H9 (cell line): ENCODE measurements around the gene CDYL2. TPM values are rescaled to one million over a fixed set of nuclear protein-coding genes. Genes with fewer than 3 reads are reported as not detected.

ENCODE experiments used
- DNase-seq: peaks from one replicate; pipeline ENCODE4 v3.0.0-alpha.2; 2017
- H2AFZ ChIP-seq: one replicate; pipeline ENCODE4 v1.6.1; 2013; ENCODE audit warnings: mild to moderate bottlenecking, low read length, control low read depth, moderate library complexity
- H2AK5ac ChIP-seq: 2 replicates; pipeline ENCODE4 v1.6.1; 2013; ENCODE audit warnings: low read length, control low read depth, mixed read lengths; ENCODE audit not compliant: insufficient read length
- H2BK120ac ChIP-seq: one replicate; pipeline ENCODE4 v1.6.1; 2013; ENCODE audit warnings: low read depth, mild to moderate bottlenecking, low read length, control low read depth, inconsistent platforms; ENCODE audit not compliant: poor library complexity, severe bottlenecking
- H2BK12ac ChIP-seq: 2 replicates; pipeline ENCODE4 v1.6.1; 2013; ENCODE audit warnings: low read length, control low read depth, mixed read lengths, low read depth; ENCODE audit not compliant: insufficient read length
- H2BK15ac ChIP-seq: 2 replicates; pipeline ENCODE4 v1.6.1; 2013; ENCODE audit warnings: low read depth, low read length, control low read depth
- H2BK20ac ChIP-seq: one replicate; pipeline ENCODE4 v1.6.1; 2013; ENCODE audit warnings: low read depth, mild to moderate bottlenecking, low read length, control low read depth, inconsistent platforms; ENCODE audit not compliant: poor library complexity, severe bottlenecking
- H2BK5ac ChIP-seq: 2 replicates; pipeline ENCODE4 v1.6.1; 2013; ENCODE audit warnings: low read length, control low read depth, mixed read lengths; ENCODE audit not compliant: insufficient read length
- H3K14ac ChIP-seq: 2 replicates; pipeline ENCODE4 v1.6.1; 2013; ENCODE audit warnings: low read length, control low read depth; ENCODE audit not compliant: insufficient read depth
- H3K18ac ChIP-seq: 2 replicates; pipeline ENCODE4 v1.6.1; 2013; ENCODE audit warnings: low read depth, mild to moderate bottlenecking, mixed read lengths, low read length, control low read depth; ENCODE audit not compliant: insufficient read length
- H3K23ac ChIP-seq: 2 replicates; pipeline ENCODE4 v1.6.1; 2013; ENCODE audit warnings: low read length, control low read depth, mixed read lengths, low read depth; ENCODE audit not compliant: insufficient read length
- H3K23me2 ChIP-seq: 2 replicates; pipeline ENCODE4 v1.6.1; 2013; ENCODE audit warnings: low read depth, mild to moderate bottlenecking, mixed read lengths, low read length, control low read depth; ENCODE audit not compliant: insufficient read length, poor library complexity, severe bottlenecking
- H3K27ac ChIP-seq: 2 replicates; pipeline ENCODE4 v1.5.1; 2013; ENCODE audit warnings: low read length, control low read depth, mixed read lengths, low read depth; ENCODE audit not compliant: insufficient read length
- H3K27me3 ChIP-seq: 2 replicates; pipeline ENCODE4 v1.6.1; 2013; ENCODE audit warnings: low read length, control low read depth, inconsistent platforms; ENCODE audit not compliant: insufficient read depth
- H3K4ac ChIP-seq: 2 replicates; pipeline ENCODE4 v1.6.1; 2013; ENCODE audit warnings: low read depth, mild to moderate bottlenecking, control low read depth, inconsistent platforms, low read length, moderate library complexity
- H3K4me1 ChIP-seq: 2 replicates; pipeline ENCODE4 v1.6.1; 2013; ENCODE audit warnings: low read length, control low read depth, inconsistent platforms; ENCODE audit not compliant: insufficient read depth
- H3K4me2 ChIP-seq: 2 replicates; pipeline ENCODE4 v1.6.1; 2013; ENCODE audit warnings: low read length, control low read depth, mixed read lengths; ENCODE audit not compliant: insufficient read length, insufficient read depth
- H3K56ac ChIP-seq: 2 replicates; pipeline ENCODE4 v1.6.1; 2013; ENCODE audit warnings: low read depth, mild to moderate bottlenecking, mixed read lengths, low read length, control low read depth; ENCODE audit not compliant: insufficient read length
- H3K79me1 ChIP-seq: 2 replicates; pipeline ENCODE4 v1.6.1; 2013; ENCODE audit warnings: low read depth, mild to moderate bottlenecking, moderate library complexity, low read length, control low read depth, inconsistent platforms; ENCODE audit not compliant: insufficient read depth, poor library complexity, severe bottlenecking
- H3K79me2 ChIP-seq: 2 replicates; pipeline ENCODE4 v1.6.1; 2013; ENCODE audit warnings: low read length, control low read depth, inconsistent platforms; ENCODE audit not compliant: insufficient read depth
- H3K9ac ChIP-seq: 2 replicates; pipeline ENCODE4 v1.6.1; 2013; ENCODE audit warnings: low read length, control low read depth, mixed read lengths; ENCODE audit not compliant: insufficient read length; ENCODE audit errors: extremely low read depth
- H3K9me3 ChIP-seq: one replicate; pipeline ENCODE4 v1.6.1; 2013; ENCODE audit warnings: low read depth, low read length, inconsistent platforms; ENCODE audit not compliant: control insufficient read depth
- H3T11ph ChIP-seq: one replicate; pipeline ENCODE4 v1.6.1; 2013; ENCODE audit warnings: mild to moderate bottlenecking, low read length, control low read depth, inconsistent platforms
- H4K20me1 ChIP-seq: one replicate; pipeline ENCODE4 v1.6.1; 2013; ENCODE audit not compliant: control insufficient read depth, insufficient read length, insufficient read depth
- H4K5ac ChIP-seq: 2 replicates; pipeline ENCODE4 v1.6.1; 2013; ENCODE audit warnings: low read depth, mild to moderate bottlenecking, mixed read lengths, low read length, control low read depth; ENCODE audit not compliant: insufficient read length
- H4K8ac ChIP-seq: replicated peaks from 2 replicates; pipeline ENCODE4 v1.6.1; 2013; ENCODE audit warnings: low read length, control low read depth, mixed read lengths, low read depth; ENCODE audit not compliant: insufficient read length
- H4K91ac ChIP-seq: 2 replicates; pipeline ENCODE4 v1.6.1; 2013; ENCODE audit warnings: low read depth, mild to moderate bottlenecking, moderate library complexity, mixed read lengths, low read length, control low read depth; ENCODE audit not compliant: insufficient read length
- H3K27ac Mint-ChIP-seq, 3 experiments: 2 replicates in 2 of 3; 3 replicates in 1 of 3; pipeline ENCODE4 v1.8.0; 2020 to 2021; ENCODE audit warnings: mixed read lengths in 3 of 3, mild to moderate bottlenecking in 1 of 3, moderate library complexity in 1 of 3
- H3K27me3 Mint-ChIP-seq: 2 replicates; pipeline ENCODE4 v1.8.0; 2021; ENCODE audit warnings: low read depth, mild to moderate bottlenecking, moderate library complexity, mixed read lengths
- H3K36me3 Mint-ChIP-seq, 3 experiments: 2 replicates in 2 of 3; 3 replicates in 1 of 3; pipeline ENCODE4 v1.8.0; 2020 to 2021; ENCODE audit warnings: low read depth in 3 of 3, mixed read lengths in 3 of 3; ENCODE audit not compliant: insufficient read depth in 1 of 3
- H3K4me1 Mint-ChIP-seq, 2 experiments: 2 replicates each; pipeline ENCODE4 v1.8.0; 2020; ENCODE audit warnings: mixed read lengths in 2 of 2
- H3K4me3 Mint-ChIP-seq, 2 experiments: 2 replicates in 1 of 2; 3 replicates in 1 of 2; pipeline ENCODE4 v1.8.0; 2020 to 2021; ENCODE audit warnings: mild to moderate bottlenecking in 2 of 2, mixed read lengths in 2 of 2, moderate library complexity in 1 of 2
- H3K9me3 Mint-ChIP-seq, 2 experiments: 2 replicates in 1 of 2; 3 replicates in 1 of 2; pipeline ENCODE4 v1.8.0; 2020; ENCODE audit warnings: mild to moderate bottlenecking in 2 of 2, mixed read lengths in 2 of 2, moderate library complexity in 1 of 2
- WGBS: extraction: QIAGEN DNeasy Blood & Tissue Kit; methylation state at CpG from one replicate; pipeline ENCODE4 v1.1.7; 2013; ENCODE audit warnings: missing lambda C conversion rate, low lambda C conversion rate, mixed read lengths; ENCODE audit not compliant: insufficient read length; ENCODE audit errors: extremely low coverage; 5-methylcytosine and 5-hydroxymethylcytosine counted together
- total RNA-seq: library from RNA; stranded (reverse); gene quantifications from 2 replicates; pipeline ENCODE4 v1.2.1, GENCODE V29; 2021
- TF ChIP-seq, protein P1 (sequence below): fragments of 200-600 bp; sonication (generic); conservative IDR thresholded peaks from 3 replicates; pipeline ENCODE4 v1.8.0; 2021; ENCODE audit warnings: antibody characterized with exemption, mild to moderate bottlenecking

Gene CDYL2
- total RNA-seq, 1 experiment from 2014 or later = 4.2 TPM

DNA sequence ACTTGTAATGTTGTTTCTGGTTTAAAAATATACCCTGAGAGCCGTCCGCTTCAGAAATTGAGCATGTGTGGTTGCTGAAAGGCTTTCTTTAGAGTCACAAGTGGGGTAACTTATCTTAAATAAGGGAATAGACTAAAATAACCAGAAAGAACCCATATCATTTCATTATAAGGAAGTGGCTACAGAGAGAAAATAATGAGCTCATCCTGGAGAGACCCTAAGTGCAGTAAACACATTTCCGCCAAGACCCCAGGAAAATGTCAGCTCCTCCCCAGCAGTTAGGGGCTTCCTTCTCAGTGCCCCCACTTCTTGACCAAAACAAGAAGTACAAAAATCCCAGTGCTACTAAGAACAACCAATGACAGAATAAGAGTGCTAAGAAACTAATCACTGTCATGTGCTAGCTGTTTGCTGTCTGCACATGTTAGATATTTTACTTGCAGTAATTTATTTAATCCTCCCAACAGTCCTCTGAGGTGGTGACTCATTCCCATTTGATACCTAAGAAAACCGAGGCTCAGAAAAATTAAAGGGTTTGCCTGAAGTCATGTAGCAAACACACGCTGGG, 83.5 kb downstream of the CDYL2 start:
- Histone ChIP-seq H3K56ac (no peak overlapping the region), H3K79me1 (no peaks in the 10 kb centered on the region), H2BK20ac (no peak overlapping the region), H3K23me2 (no peaks in the 10 kb centered on the region), H2BK12ac (no peak overlapping the region), H3K9me3 (no peaks in the 10 kb centered on the region), H3K14ac (no peak overlapping the region), H2BK15ac (no peak overlapping the region), H3K79me2 (0 out of 2 replicates have a peak, but pooled peaks cover 3% of the 10 kb centered on the region), H3K23ac (no peak overlapping the region), H3K4ac (no peak overlapping the region), H2AK5ac (no peak overlapping the region), H4K5ac (no peak overlapping the region), H4K8ac (no peak overlapping the region), H3K18ac (no peak overlapping the region), H3K27me3 (no peaks in the 10 kb centered on the region), H3K4me2 (no peak overlapping the region), H2BK5ac (no peak overlapping the region), H3K4me1 (no peaks in the 10 kb centered on the region), H4K91ac (no peak overlapping the region), H2AFZ (no peak overlapping the region), H3K27ac (no peak overlapping the region), H2BK120ac (no peak overlapping the region), H4K20me1 (no peaks in the 10 kb centered on the region), H3T11ph (no peak overlapping the region), H3K9ac (no peak overlapping the region)
- H3K9me3 Mint-ChIP-seq = peaks cover 10 to 13% of the 10 kb centered on the region in 2 experiments
- TF ChIP-seq, protein P1, sequence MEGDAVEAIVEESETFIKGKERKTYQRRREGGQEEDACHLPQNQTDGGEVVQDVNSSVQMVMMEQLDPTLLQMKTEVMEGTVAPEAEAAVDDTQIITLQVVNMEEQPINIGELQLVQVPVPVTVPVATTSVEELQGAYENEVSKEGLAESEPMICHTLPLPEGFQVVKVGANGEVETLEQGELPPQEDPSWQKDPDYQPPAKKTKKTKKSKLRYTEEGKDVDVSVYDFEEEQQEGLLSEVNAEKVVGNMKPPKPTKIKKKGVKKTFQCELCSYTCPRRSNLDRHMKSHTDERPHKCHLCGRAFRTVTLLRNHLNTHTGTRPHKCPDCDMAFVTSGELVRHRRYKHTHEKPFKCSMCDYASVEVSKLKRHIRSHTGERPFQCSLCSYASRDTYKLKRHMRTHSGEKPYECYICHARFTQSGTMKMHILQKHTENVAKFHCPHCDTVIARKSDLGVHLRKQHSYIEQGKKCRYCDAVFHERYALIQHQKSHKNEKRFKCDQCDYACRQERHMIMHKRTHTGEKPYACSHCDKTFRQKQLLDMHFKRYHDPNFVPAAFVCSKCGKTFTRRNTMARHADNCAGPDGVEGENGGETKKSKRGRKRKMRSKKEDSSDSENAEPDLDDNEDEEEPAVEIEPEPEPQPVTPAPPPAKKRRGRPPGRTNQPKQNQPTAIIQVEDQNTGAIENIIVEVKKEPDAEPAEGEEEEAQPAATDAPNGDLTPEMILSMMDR = no peak
- no peaks in the 10 kb centered on the region for H3K36me3 Mint-ChIP-seq
- H3K4me3 Mint-ChIP-seq = no peak overlapping the region
- H3K4me1 Mint-ChIP-seq = peaks cover 4 to 7% of the 10 kb centered on the region in 2 experiments; a peak in 2 of 4 replicates
- no CpG with 5 or more reads among the region's 5 CpGs for WGBS
- H3K27ac Mint-ChIP-seq = no peak overlapping the region
- no peak for DNase-seq
- H3K27me3 Mint-ChIP-seq = peaks cover 2% of the 10 kb centered on the region
